ENCODE results near the gene GPATCH1. TPM values are rescaled to one million over a fixed set of nuclear protein-coding genes. Genes with fewer than 3 reads are reported as not detected.

GPATCH1 gene
- total and polyA plus RNA-seq, 2 of the 13 experiments (the other 11 are each of a cell fraction or from before 2014, with no cell fraction given) = 6.8 to 6.9 TPM

DNA sequence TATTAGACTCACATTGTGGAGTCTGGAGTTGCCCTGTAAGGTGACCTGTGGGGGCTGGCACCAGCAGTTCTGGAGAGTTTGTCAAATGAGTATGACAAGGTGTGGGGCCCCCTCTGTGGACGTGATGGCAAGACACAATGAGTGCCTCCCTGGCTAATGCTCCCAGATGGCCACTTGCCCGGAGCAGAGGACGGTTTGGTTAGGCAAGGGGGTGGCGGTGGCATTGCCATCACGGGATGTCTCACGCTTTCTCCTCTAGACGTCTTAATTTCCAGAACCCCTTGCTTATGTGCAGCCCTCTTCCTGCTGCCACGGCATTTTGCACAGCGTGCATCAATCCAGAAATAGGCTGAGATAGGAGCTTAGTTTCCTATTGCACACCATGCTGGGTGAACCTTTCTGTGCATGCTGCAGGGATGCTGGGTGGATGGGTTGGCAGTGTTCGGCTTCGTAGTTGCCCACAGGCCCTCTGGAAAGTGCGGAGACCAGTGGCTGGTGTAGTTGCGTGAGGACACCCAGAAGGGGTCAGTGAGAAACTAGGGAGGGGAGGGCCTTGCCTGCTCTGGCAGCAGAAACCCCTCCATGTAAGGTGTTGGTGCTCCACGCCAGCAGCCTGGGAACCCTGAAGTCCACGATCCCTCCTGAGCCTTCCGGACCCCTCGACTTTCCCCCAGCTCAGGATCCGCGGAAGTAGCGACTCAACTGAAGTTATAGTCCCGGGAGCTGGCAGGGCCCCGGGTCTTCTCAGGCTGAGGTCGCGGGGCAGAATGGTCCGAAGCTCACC, 95.1 kb downstream of the GPATCH1 start (continued):
- no peak for TF ChIP-seq ZNF772 (CRISPR knock-in tag; IDR thresholded peaks at IDR 0.05)
- TF ChIP-seq MIER2 (CRISPR knock-in tag; IDR thresholded peaks at IDR 0.05) = no peak
- TF ChIP-seq SMARCC2 (IDR thresholded peaks at IDR 0.05) = no peak
- TF ChIP-seq ZNF557 (CRISPR knock-in tag; IDR thresholded peaks at IDR 0.05) = no peak
- TF ChIP-seq PHF8 (CRISPR knock-in tag; IDR thresholded peaks at IDR 0.05) = no peak
- no peak for TF ChIP-seq TEAD3 (CRISPR knock-in tag; optimal IDR thresholded peaks at IDR 0.05; ENCODE audit: borderline replicate concordance)
- no peak for TF ChIP-seq THRA (CRISPR knock-in tag; IDR thresholded peaks at IDR 0.05; ENCODE audit: borderline replicate concordance)
- TF ChIP-seq SNAPC4 (CRISPR knock-in tag; IDR thresholded peaks at IDR 0.05) = no peak
- TF ChIP-seq CENPX (CRISPR knock-in tag; IDR thresholded peaks at IDR 0.05) = no peak
- TF ChIP-seq IRF1 (CRISPR knock-in tag; IDR thresholded peaks at IDR 0.05; ENCODE audit: low read depth) = no peak
- TF ChIP-seq PHB2 (IDR thresholded peaks at IDR 0.05; ENCODE audit: partially characterized antibody) = no peak
- no peak for TF ChIP-seq DBP (CRISPR knock-in tag; IDR thresholded peaks at IDR 0.05; ENCODE audit: not compliant biosample characterization)
- TF ChIP-seq, protein P1, sequence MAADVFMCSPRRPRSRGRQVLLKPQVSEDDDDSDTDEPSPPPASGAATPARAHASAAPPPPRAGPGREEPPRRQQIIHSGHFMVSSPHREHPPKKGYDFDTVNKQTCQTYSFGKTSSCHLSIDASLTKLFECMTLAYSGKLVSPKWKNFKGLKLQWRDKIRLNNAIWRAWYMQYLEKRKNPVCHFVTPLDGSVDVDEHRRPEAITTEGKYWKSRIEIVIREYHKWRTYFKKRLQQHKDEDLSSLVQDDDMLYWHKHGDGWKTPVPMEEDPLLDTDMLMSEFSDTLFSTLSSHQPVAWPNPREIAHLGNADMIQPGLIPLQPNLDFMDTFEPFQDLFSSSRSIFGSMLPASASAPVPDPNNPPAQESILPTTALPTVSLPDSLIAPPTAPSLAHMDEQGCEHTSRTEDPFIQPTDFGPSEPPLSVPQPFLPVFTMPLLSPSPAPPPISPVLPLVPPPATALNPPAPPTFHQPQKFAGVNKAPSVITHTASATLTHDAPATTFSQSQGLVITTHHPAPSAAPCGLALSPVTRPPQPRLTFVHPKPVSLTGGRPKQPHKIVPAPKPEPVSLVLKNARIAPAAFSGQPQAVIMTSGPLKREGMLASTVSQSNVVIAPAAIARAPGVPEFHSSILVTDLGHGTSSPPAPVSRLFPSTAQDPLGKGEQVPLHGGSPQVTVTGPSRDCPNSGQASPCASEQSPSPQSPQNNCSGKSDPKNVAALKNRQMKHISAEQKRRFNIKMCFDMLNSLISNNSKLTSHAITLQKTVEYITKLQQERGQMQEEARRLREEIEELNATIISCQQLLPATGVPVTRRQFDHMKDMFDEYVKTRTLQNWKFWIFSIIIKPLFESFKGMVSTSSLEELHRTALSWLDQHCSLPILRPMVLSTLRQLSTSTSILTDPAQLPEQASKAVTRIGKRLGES (CRISPR knock-in tag; IDR thresholded peaks at IDR 0.05; ENCODE audit: borderline replicate concordance) = no peak
- no peak for TF ChIP-seq NFYC (CRISPR knock-in tag; IDR thresholded peaks at IDR 0.05)
- no peak for TF ChIP-seq GPN1 (CRISPR knock-in tag; IDR thresholded peaks at IDR 0.05; ENCODE audit: borderline replicate concordance)
- no peak for TF ChIP-seq ISL2 (CRISPR knock-in tag; IDR thresholded peaks at IDR 0.05)
- TF ChIP-seq RBM39 (IDR thresholded peaks at IDR 0.05; ENCODE audit: low read depth, low read length, poor library complexity, severe bottlenecking) = no peak
- TF ChIP-seq EED (CRISPR knock-in tag; IDR thresholded peaks at IDR 0.05) = no peak
- no peak for TF ChIP-seq MLLT10 (CRISPR knock-in tag; IDR thresholded peaks at IDR 0.05)
